ENCODE measurements around the gene CLDN14.

Gene CLDN14

GRCh38 chr21:36446301-36446700, 33.6 kb downstream of the CLDN14 start:
- no peaks in the 10 kb centered on the region for H3K9me3 ChIP-seq (ENCODE audit: control insufficient read depth, low read length)
- DNase-seq = no peak
- H3K4me1 ChIP-seq (ENCODE audit: control insufficient read depth, insufficient read depth, low read length, poor library complexity, severe bottlenecking) = no peaks in the 10 kb centered on the region
- H3K27me3 ChIP-seq (replicated peaks; ENCODE audit: control insufficient read depth, insufficient read depth, low read length, poor library complexity, severe bottlenecking) = no peaks in the 10 kb centered on the region
- no peak overlapping the region for H3K4me3 ChIP-seq (ENCODE audit: insufficient read depth, low read depth, low read length, poor library complexity, severe bottlenecking)
- no peaks in the 10 kb centered on the region for H3K36me3 ChIP-seq (ENCODE audit: control insufficient read depth, insufficient read depth, low read length)
- H3K27ac ChIP-seq (ENCODE audit: insufficient read depth, low read length, poor library complexity, severe bottlenecking) = no peak overlapping the region

GRCh38 chr21:36441715-36442114, 38.2 kb downstream of the CLDN14 start:
- H3K27ac ChIP-seq (ENCODE audit: insufficient read depth, low read length, poor library complexity, severe bottlenecking) = no peak overlapping the region
- H3K27me3 ChIP-seq (replicated peaks; ENCODE audit: control insufficient read depth, insufficient read depth, low read length, poor library complexity, severe bottlenecking) = no peaks in the 10 kb centered on the region

GRCh38 chr21:36437745-36438128, 42.2 kb downstream of the CLDN14 start:
- Histone ChIP-seq H3K4me1 (ENCODE audit: control insufficient read depth, insufficient read depth, low read length, poor library complexity, severe bottlenecking) (no peaks in the 10 kb centered on the region), H3K36me3 (ENCODE audit: control insufficient read depth, insufficient read depth, low read length) (no peaks in the 10 kb centered on the region), H3K4me3 (ENCODE audit: insufficient read depth, low read depth, low read length, poor library complexity, severe bottlenecking) (no peak overlapping the region), H3K27me3 (replicated peaks; ENCODE audit: control insufficient read depth, insufficient read depth, low read length, poor library complexity, severe bottlenecking) (no peaks in the 10 kb centered on the region), H3K27ac (ENCODE audit: insufficient read depth, low read length, poor library complexity, severe bottlenecking) (no peak overlapping the region), H3K9me3 (ENCODE audit: control insufficient read depth, low read length) (no peaks in the 10 kb centered on the region)
- no peak for DNase-seq

More at GRCh38 chr21:36441715-36442114, 38.2 kb downstream of the CLDN14 start:
- no peak for DNase-seq
- Histone ChIP-seq H3K4me3 (ENCODE audit: insufficient read depth, low read depth, low read length, poor library complexity, severe bottlenecking) (no peak overlapping the region), H3K9me3 (ENCODE audit: control insufficient read depth, low read length) (no peaks in the 10 kb centered on the region), H3K36me3 (ENCODE audit: control insufficient read depth, insufficient read depth, low read length) (no peaks in the 10 kb centered on the region), H3K4me1 (ENCODE audit: control insufficient read depth, insufficient read depth, low read length, poor library complexity, severe bottlenecking) (no peaks in the 10 kb centered on the region)

GRCh38 chr21:36436829-36437744, 42.8 kb downstream of the CLDN14 start:
- Histone ChIP-seq H3K9me3 (ENCODE audit: control insufficient read depth, low read length) (no peaks in the 10 kb centered on the region), H3K27me3 (replicated peaks; ENCODE audit: control insufficient read depth, insufficient read depth, low read length, poor library complexity, severe bottlenecking) (no peaks in the 10 kb centered on the region), H3K36me3 (ENCODE audit: control insufficient read depth, insufficient read depth, low read length) (no peaks in the 10 kb centered on the region), H3K27ac (ENCODE audit: insufficient read depth, low read length, poor library complexity, severe bottlenecking) (no peak overlapping the region), H3K4me1 (ENCODE audit: control insufficient read depth, insufficient read depth, low read length, poor library complexity, severe bottlenecking) (no peaks in the 10 kb centered on the region), H3K4me3 (ENCODE audit: insufficient read depth, low read depth, low read length, poor library complexity, severe bottlenecking) (no peak overlapping the region)
- no peak for DNase-seq

GRCh38 chr21:36434144-36434543, 45.8 kb downstream of the CLDN14 start:
- Histone ChIP-seq H3K36me3 (ENCODE audit: control insufficient read depth, insufficient read depth, low read length) (no peaks in the 10 kb centered on the region), H3K4me3 (ENCODE audit: insufficient read depth, low read depth, low read length, poor library complexity, severe bottlenecking) (no peak overlapping the region), H3K27ac (ENCODE audit: insufficient read depth, low read length, poor library complexity, severe bottlenecking) (no peak overlapping the region), H3K9me3 (ENCODE audit: control insufficient read depth, low read length) (no peaks in the 10 kb centered on the region), H3K27me3 (replicated peaks; ENCODE audit: control insufficient read depth, insufficient read depth, low read length, poor library complexity, severe bottlenecking) (no peaks in the 10 kb centered on the region), H3K4me1 (ENCODE audit: control insufficient read depth, insufficient read depth, low read length, poor library complexity, severe bottlenecking) (no peaks in the 10 kb centered on the region)
- no peak for DNase-seq

GRCh38 chr21:36433059-36433709, 46.7 kb downstream of the CLDN14 start:
- H3K4me1 ChIP-seq (ENCODE audit: control insufficient read depth, insufficient read depth, low read length, poor library complexity, severe bottlenecking) = no peaks in the 10 kb centered on the region

GRCh38 chr21:36431252-36431651, 48.7 kb downstream of the CLDN14 start:
- H3K9me3 ChIP-seq (ENCODE audit: control insufficient read depth, low read length) = no peaks in the 10 kb centered on the region
- no peaks in the 10 kb centered on the region for H3K27me3 ChIP-seq (replicated peaks; ENCODE audit: control insufficient read depth, insufficient read depth, low read length, poor library complexity, severe bottlenecking)
- no peak overlapping the region for H3K4me3 ChIP-seq (ENCODE audit: insufficient read depth, low read depth, low read length, poor library complexity, severe bottlenecking)
- H3K4me1 ChIP-seq (ENCODE audit: control insufficient read depth, insufficient read depth, low read length, poor library complexity, severe bottlenecking) = no peaks in the 10 kb centered on the region
- no peak for DNase-seq
- H3K27ac ChIP-seq (ENCODE audit: insufficient read depth, low read length, poor library complexity, severe bottlenecking) = no peak overlapping the region
- no peaks in the 10 kb centered on the region for H3K36me3 ChIP-seq (ENCODE audit: control insufficient read depth, insufficient read depth, low read length)

More at GRCh38 chr21:36433059-36433709, 46.7 kb downstream of the CLDN14 start:
- no peaks in the 10 kb centered on the region for H3K27me3 ChIP-seq (replicated peaks; ENCODE audit: control insufficient read depth, insufficient read depth, low read length, poor library complexity, severe bottlenecking)
- H3K36me3 ChIP-seq (ENCODE audit: control insufficient read depth, insufficient read depth, low read length) = no peaks in the 10 kb centered on the region
- no peak for DNase-seq
- no peak overlapping the region for H3K4me3 ChIP-seq (ENCODE audit: insufficient read depth, low read depth, low read length, poor library complexity, severe bottlenecking)
- no peak overlapping the region for H3K27ac ChIP-seq (ENCODE audit: insufficient read depth, low read length, poor library complexity, severe bottlenecking)
- H3K9me3 ChIP-seq (ENCODE audit: control insufficient read depth, low read length) = no peaks in the 10 kb centered on the region

GRCh38 chr21:36430841-36431240, 49.1 kb downstream of the CLDN14 start:
- no peak overlapping the region for H3K4me3 ChIP-seq (ENCODE audit: insufficient read depth, low read depth, low read length, poor library complexity, severe bottlenecking)
- H3K4me1 ChIP-seq (ENCODE audit: control insufficient read depth, insufficient read depth, low read length, poor library complexity, severe bottlenecking) = no peaks in the 10 kb centered on the region
- no peaks in the 10 kb centered on the region for H3K36me3 ChIP-seq (ENCODE audit: control insufficient read depth, insufficient read depth, low read length)
- DNase-seq = no peak
- H3K9me3 ChIP-seq (ENCODE audit: control insufficient read depth, low read length) = no peaks in the 10 kb centered on the region
- no peak overlapping the region for H3K27ac ChIP-seq (ENCODE audit: insufficient read depth, low read length, poor library complexity, severe bottlenecking)
- H3K27me3 ChIP-seq (replicated peaks; ENCODE audit: control insufficient read depth, insufficient read depth, low read length, poor library complexity, severe bottlenecking) = no peaks in the 10 kb centered on the region

GRCh38 chr21:36429947-36430546, 49.9 kb downstream of the CLDN14 start:
- Histone ChIP-seq H3K27me3 (replicated peaks; ENCODE audit: control insufficient read depth, insufficient read depth, low read length, poor library complexity, severe bottlenecking) (no peaks in the 10 kb centered on the region), H3K36me3 (ENCODE audit: control insufficient read depth, insufficient read depth, low read length) (no peaks in the 10 kb centered on the region), H3K4me1 (ENCODE audit: control insufficient read depth, insufficient read depth, low read length, poor library complexity, severe bottlenecking) (no peaks in the 10 kb centered on the region), H3K4me3 (ENCODE audit: insufficient read depth, low read depth, low read length, poor library complexity, severe bottlenecking) (peak overlapping the region; percentile 37), H3K9me3 (ENCODE audit: control insufficient read depth, low read length) (no peaks in the 10 kb centered on the region), H3K27ac (ENCODE audit: insufficient read depth, low read length, poor library complexity, severe bottlenecking) (no peak overlapping the region)
- DNase-seq = peak in 2 of 3 donors; percentile 30
